Activated CD4-positive, alpha-beta T cell treated with anti-CD3 and anti-CD28 coated beads, Interleukin-2, Interleukin-4, amounts not matched to agents 100 ng/mL and 50 ng/mL, durations not matched to agents 16 hours and 8 hours (primary cell): ENCODE data around the gene EIF1AY.
"Not testable (repeated sequence)": the region's sequence is repeated elsewhere in the genome, so short reads cannot be mapped to it uniquely, and the experiment has no call there.

ENCODE experiments used
- DNase-seq: peaks from one replicate; pipeline ENCODE4 v3.0.0-alpha.2; 2020; ENCODE audit warnings: low spot score

Gene EIF1AY, protein sequence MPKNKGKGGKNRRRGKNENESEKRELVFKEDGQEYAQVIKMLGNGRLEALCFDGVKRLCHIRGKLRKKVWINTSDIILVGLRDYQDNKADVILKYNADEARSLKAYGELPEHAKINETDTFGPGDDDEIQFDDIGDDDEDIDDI

GRCh38 chrY:20575531-20576121 lies at the start of gene EIF1AY:
EIF1AY (plus strand) TSS chrY:20575776; CDS start chrY:20575872, 96 bp downstream.
- DNase-seq = no peak

DNA sequence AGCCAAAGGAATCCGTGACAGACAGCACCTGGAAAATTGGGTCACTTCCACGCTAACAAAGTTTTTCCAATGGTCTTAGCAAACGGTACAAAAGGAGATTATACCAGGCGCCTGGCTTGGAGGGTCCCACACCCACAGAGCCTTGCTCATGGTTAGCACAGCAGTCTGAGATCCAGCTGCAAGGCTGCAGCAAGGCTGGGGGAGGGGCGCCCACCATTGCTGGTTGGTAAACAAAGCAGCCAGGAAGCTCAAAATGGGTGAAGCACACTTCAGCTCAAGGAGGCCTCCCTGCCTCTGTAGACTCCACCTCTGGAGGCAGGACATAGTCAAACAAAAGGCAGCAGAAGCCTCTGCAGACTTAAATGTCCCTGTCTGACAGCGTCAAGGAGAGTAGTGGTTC lies 47.1 kb upstream of the EIF1AY start:
- DNase-seq = no peak

DNA sequence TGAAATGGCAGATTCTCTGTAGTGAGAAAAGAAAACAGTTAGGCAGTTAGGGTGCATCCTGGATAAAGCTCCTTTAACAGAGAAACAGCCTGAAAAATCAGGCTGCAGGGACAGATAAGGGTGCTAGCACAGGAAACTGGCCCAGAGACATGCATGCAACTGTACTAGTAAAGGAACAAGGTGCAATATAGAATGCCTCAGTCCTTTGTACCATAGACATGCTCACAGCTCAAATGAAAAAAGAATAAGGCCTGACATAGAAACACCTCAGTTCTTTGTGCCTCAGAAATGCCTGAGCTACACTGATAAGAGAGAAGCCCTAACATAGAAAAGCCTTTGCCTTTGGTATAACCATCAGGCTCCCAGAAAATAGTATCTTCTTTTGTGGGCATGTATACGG lies 37.4 kb upstream of the EIF1AY start:
- no peak for DNase-seq

- DNase-seq = no peak
Measured at GRCh38 chrY:20538933-20539332, 36.6 kb upstream of the EIF1AY start.

DNA sequence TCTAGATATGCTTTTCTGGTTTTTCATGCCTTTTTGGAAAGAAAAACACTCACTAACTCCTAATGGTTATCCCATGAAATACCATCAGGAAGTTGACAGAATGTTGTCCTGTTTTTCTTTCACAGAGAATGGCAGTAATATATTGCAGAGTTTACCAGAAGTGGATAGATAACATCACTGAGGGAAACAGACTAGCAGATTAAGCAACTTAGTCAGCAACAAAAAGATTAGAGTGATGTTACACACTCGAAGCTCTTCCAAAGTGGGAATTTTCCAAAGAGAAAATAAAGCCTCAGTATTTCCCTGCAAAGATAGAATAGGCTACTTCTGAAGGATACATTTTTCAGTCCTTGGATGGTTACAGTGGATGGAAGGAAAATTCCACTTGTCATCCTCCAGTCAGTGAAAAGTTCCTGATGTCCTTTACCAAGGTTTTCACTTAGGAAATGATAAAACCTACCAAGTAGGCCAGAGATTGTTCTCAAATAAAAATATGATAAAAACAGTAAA lies 31.1 kb upstream of the EIF1AY start:
- DNase-seq = no peak

DNA sequence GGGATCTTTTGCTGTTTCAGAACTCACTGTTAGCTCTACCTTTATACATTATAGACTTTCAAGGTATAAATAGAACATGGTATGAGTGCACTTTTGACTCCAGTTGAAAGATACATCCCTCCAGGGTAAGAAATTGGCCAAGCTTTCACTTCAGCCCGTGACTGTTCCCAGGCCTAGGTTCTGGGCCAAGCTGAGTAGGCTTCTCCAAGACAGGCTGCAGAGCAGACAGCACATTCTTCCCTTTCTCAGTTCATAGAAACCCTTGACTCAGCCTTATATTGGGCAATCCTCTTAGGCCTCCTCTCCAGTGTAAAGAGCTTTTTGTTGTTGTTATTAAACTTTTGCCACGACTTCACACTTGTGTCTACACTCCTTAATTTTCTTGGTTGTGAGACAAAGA lies 29.5 kb upstream of the EIF1AY start:
- DNase-seq = no peak

GRCh38 chrY:20549289-20549688 lies 26.3 kb upstream of the EIF1AY start:
- no peak for DNase-seq

DNA sequence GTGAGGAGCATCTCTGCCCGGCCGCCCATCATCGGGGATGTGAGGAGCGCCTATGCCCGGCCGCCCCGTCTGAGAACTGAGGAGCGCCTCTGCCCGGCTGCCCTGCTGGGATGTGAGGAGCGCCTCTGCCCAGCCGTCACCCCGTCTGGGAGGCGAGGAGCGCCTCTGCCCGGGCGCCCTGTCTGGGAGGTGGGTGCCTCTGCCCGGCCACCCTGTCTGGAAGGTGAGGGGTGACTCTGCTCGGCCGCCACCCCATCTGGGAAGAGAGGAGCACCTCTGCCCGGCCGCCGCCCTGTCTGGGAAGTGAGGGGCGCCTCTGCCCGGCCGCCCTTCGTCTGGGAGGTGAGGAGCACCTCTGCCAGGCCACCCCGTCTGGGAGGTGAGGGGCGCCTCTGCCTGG lies 23.7 kb upstream of the EIF1AY start:
- DNase-seq = no peak

- not testable (repeated sequence) for DNase-seq
Measured at GRCh38 chrY:20552764-20553323, 22.7 kb upstream of the EIF1AY start.

- DNase-seq = no peak
Measured at GRCh38 chrY:20555820-20556219, 19.8 kb upstream of the EIF1AY start.

GRCh38 chrY:20558677-20559076 lies 16.9 kb upstream of the EIF1AY start:
- no peak for DNase-seq

DNA sequence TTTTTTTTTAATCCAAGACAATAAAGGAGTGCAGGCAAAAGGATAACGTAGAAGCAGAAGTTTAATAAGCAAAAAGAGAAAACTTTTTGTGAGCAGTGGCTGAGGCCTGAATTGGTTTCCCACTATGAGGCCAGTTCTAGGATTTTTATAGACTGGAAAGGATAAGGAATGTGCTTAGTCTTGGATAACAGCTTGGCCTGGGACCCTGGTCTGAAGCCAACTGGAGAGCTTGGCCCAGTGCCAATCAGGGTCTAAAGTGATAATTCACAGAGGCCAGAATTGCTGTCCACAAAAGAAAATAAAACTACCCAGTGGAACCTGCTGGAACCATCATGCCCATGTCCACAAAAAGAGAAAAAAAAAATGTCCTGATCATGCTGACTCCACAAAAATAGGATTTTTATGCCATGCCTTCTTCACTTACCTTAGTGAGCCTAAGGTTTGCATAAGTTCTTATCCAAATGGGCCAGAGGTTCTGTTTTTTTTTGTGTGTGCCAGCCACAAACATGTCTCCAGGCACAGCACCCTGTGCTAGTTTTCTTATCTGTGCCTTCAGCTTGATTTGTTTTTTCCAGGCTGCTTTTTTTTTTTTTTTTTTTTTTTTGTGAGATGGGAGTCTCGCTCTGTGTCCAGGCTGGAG lies 15.6 kb upstream of the EIF1AY start:
- no peak for DNase-seq

DNA sequence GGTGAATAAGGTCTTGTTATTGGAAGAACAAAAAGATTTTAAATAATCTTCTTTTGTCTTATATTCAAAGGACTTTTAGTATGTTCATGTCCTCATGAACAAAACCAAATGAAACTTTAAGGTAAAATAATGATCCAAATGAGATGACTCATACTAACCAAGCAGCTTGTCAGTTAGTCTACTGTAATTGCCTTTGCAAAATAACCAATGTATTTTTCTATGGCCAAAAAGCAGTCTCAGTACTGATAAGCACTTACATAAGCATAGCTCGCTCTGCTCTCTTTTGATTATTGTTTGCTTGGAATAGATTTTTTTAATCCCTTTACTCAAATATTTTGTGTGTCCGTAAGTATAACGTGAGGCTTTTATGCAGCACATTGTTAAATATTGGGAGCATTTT lies 4.3 kb upstream of the EIF1AY start:
- no peak for DNase-seq

GRCh38 chrY:20576506-20576905 lies 930 bp downstream of the EIF1AY start:
- DNase-seq = no peak

- DNase-seq = no peak
Measured at GRCh38 chrY:20578206-20578605, 2.6 kb downstream of the EIF1AY start.

- DNase-seq = no peak
Measured at GRCh38 chrY:20581687-20582086, 6.1 kb downstream of the EIF1AY start.

DNA sequence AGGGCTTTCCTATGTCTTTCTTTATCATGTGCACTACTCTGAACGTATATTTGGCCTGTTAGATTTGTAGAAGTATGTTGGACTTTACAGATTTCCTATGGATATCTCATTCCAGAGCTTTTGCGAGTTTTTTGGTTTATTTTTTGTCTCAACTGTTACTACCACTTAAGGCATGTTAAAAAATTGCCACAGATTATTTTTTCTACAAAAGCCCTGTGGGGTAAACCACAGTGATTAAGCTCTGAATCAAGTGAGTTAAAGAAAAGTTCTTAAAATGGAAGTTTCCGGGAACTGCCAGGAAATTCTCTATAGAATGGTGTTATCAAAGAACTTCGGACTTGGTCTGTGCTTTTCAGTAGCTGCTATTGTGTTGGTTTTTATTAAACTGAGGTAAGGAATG lies 10.6 kb downstream of the EIF1AY start:
- DNase-seq = no peak
